ENCODE results near the gene KHK.

Gene KHK

DNA sequence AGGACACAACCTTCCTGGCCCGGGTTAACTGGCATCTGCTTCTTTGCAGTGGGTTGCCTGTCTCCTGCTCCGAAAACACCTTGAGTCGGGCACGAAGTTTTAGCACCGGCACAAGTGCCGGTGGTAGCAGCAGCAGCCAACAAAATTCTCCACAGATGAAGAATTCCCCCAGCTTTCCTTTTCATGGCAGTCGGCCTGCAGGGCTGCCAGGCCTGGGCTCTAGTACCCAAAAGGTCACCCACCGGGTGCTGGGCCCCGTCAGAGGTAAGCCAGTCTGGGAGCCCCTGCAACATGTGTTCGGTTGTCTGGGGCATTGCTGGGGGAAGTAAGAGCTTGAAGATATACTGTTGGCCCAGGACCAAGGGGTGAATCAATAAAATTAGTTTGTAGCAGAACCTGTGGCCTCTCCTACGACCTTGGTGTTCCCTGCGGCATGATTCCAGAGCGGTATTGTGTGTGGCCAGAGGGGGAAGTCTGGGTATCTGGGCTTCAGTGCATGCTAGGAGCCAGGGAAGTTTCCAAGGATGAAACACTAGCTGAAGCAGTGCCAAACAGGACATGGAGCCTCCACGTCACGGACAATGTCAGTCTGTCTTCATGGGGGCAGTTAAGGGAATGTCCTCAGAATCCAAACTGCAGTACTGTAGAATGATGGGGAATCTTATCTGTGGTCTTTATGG, 27.3 kb upstream of the KHK start:
- Histone ChIP-seq H3K27ac (replicated peaks) (no peak overlapping the region), H3K4me3 (replicated peaks; ENCODE audit: insufficient read depth, low read length) (no peak overlapping the region), H3K27me3 (ENCODE audit: insufficient read depth, poor library complexity, severe bottlenecking) (no peaks in the 10 kb centered on the region)
- DNase-seq (ENCODE audit: low read depth in 1 of 2, low spot score in 1 of 2) = no peak
- TF ChIP-seq, protein P1, sequence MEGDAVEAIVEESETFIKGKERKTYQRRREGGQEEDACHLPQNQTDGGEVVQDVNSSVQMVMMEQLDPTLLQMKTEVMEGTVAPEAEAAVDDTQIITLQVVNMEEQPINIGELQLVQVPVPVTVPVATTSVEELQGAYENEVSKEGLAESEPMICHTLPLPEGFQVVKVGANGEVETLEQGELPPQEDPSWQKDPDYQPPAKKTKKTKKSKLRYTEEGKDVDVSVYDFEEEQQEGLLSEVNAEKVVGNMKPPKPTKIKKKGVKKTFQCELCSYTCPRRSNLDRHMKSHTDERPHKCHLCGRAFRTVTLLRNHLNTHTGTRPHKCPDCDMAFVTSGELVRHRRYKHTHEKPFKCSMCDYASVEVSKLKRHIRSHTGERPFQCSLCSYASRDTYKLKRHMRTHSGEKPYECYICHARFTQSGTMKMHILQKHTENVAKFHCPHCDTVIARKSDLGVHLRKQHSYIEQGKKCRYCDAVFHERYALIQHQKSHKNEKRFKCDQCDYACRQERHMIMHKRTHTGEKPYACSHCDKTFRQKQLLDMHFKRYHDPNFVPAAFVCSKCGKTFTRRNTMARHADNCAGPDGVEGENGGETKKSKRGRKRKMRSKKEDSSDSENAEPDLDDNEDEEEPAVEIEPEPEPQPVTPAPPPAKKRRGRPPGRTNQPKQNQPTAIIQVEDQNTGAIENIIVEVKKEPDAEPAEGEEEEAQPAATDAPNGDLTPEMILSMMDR (IDR thresholded peaks at IDR 0.05; ENCODE audit: insufficient read depth, low read length) = no peak
- TF ChIP-seq SPI1 (IDR thresholded peaks at IDR 0.05; ENCODE audit: borderline replicate concordance, low read depth) (no peak), GABPA (IDR thresholded peaks at IDR 0.05; ENCODE audit: low read depth) (no peak), REST (IDR thresholded peaks at IDR 0.05; ENCODE audit: insufficient replicate concordance, low read depth) (no peak), POLR2AphosphoS5 (IDR thresholded peaks at IDR 0.05; ENCODE audit: low read depth) (no peak)

GRCh38 chr2:27060323-27060722, 26.2 kb upstream of the KHK start:
- DNase-seq (ENCODE audit: low read depth in 1 of 2, low spot score in 1 of 2) = no peak
- TF ChIP-seq POLR2AphosphoS5 (IDR thresholded peaks at IDR 0.05; ENCODE audit: low read depth) = no peak
- TF ChIP-seq, protein P1 (IDR thresholded peaks at IDR 0.05; ENCODE audit: insufficient read depth, low read length) = no peak
- no peak for TF ChIP-seq GABPA (IDR thresholded peaks at IDR 0.05; ENCODE audit: low read depth)
- TF ChIP-seq SPI1 (IDR thresholded peaks at IDR 0.05; ENCODE audit: borderline replicate concordance, low read depth) = no peak
- no peak for TF ChIP-seq REST (IDR thresholded peaks at IDR 0.05; ENCODE audit: insufficient replicate concordance, low read depth)

DNA sequence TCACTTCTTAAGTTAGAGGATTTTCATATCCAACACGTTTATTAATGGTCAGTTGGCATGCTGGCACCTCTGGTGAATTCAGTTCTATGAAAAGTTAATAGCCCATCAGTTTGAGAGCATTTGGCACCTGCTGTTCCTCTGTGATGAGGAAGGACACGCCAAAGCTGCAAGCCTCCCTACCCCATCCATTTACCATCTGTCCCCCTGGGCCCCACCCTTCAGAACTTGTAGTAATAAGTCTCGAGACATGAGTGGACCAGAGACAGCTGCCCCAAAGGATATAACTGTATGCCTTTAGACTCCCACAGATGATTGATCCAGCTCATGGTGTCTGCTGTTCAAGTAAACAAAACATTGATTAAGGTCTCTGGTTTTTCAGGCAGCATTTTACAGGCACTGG, 21.4 kb upstream of the KHK start:
- H3K4me3 ChIP-seq (replicated peaks; ENCODE audit: insufficient read depth, low read length) = no peak overlapping the region
- no peak for DNase-seq (ENCODE audit: low read depth in 1 of 2, low spot score in 1 of 2)
- TF ChIP-seq REST (IDR thresholded peaks at IDR 0.05; ENCODE audit: insufficient replicate concordance, low read depth) = no peak
- TF ChIP-seq GABPA (IDR thresholded peaks at IDR 0.05; ENCODE audit: low read depth) = no peak
- no peak for TF ChIP-seq SPI1 (IDR thresholded peaks at IDR 0.05; ENCODE audit: borderline replicate concordance, low read depth)
- TF ChIP-seq, protein P1 (IDR thresholded peaks at IDR 0.05; ENCODE audit: insufficient read depth, low read length) = no peak
- no peak for TF ChIP-seq POLR2AphosphoS5 (IDR thresholded peaks at IDR 0.05; ENCODE audit: low read depth)
- H3K27ac ChIP-seq (replicated peaks) = no peak overlapping the region
- no peaks in the 10 kb centered on the region for H3K27me3 ChIP-seq (ENCODE audit: insufficient read depth, poor library complexity, severe bottlenecking)

More at GRCh38 chr2:27060323-27060722, 26.2 kb upstream of the KHK start:
- no peak overlapping the region for H3K4me3 ChIP-seq (replicated peaks; ENCODE audit: insufficient read depth, low read length)
- H3K27ac ChIP-seq (replicated peaks) = no peak overlapping the region
- H3K27me3 ChIP-seq (ENCODE audit: insufficient read depth, poor library complexity, severe bottlenecking) = no peaks in the 10 kb centered on the region

Measured in HL-60 (cell line).